Adrenal gland (tissue), 5 donors: Measurements from ENCODE around the gene SLC17A7.

ENCODE experiments used
- CTCF ChIP-seq, 6 experiments: fragments of 450-650 bp in 4 of 6; fragments of 200-600 bp in 2 of 6; sonication (generic) in 1 of 6; IDR thresholded peaks; 1 replicate in 5 of 6; 2 replicates in 1 of 6; pipeline versions ENCODE4 v1.5.1 to v1.8.0; 2016 to 2021; ENCODE audit warnings: antibody characterized with exemption in 6 of 6, mild to moderate bottlenecking in 2 of 6, moderate library complexity in 1 of 6
- POLR2A ChIP-seq, 2 donors: fragments of 450-650 bp; IDR thresholded peaks; one replicate each; pipeline ENCODE4 v1.6.1; 2017; ENCODE audit warnings: antibody characterized with exemption in 2 of 2, mild to moderate bottlenecking in 2 of 2, moderate library complexity in 1 of 2
- donor health status: DM: no; HTN: no; CAD: no.

- TF ChIP-seq CTCF (IDR thresholded peaks at IDR 0.05) (no peak), POLR2A (IDR thresholded peaks at IDR 0.05) (no peak)
Observed at GRCh38 chr19:49462492-49462891, 21.2 kb upstream of the SLC17A7 start.
